Measurements from ENCODE around the gene KLHL29. TPM values are rescaled to one million over a fixed set of nuclear protein-coding genes. Genes with fewer than 3 reads are reported as not detected.

The KLHL29 gene
- total RNA-seq, 1 experiment from 2014 or later, result 2.4 TPM

GRCh38 chr2:23452853-23453420 is 68.0 kb downstream of the KLHL29 start:
- Histone ChIP-seq H2BK20ac (ENCODE audit: low read depth, low read length, poor library complexity, severe bottlenecking) (no peak overlapping the region), H3K27ac (ENCODE audit: insufficient read length, low read depth, low read length) (no peak overlapping the region)
- no peak for DNase-seq

More at GRCh38 chr2:23452853-23453420, 68.0 kb downstream of the KLHL29 start:
- H4K91ac ChIP-seq (ENCODE audit: insufficient read length, low read depth, low read length), result no peak overlapping the region
- no peak overlapping the region for H2AFZ ChIP-seq (ENCODE audit: low read length)
- no peak for TF ChIP-seq CTCF (conservative IDR thresholded peaks at IDR 0.05)
- no peaks in the 10 kb centered on the region for H3K79me2 ChIP-seq (ENCODE audit: insufficient read depth, low read length)
- no peaks in the 10 kb centered on the region for H4K20me1 ChIP-seq (ENCODE audit: control insufficient read depth, insufficient read depth, insufficient read length)
- H2BK120ac ChIP-seq (ENCODE audit: low read depth, low read length, poor library complexity, severe bottlenecking), result no peak overlapping the region
- H3K23ac ChIP-seq (ENCODE audit: insufficient read length, low read depth, low read length), result no peak overlapping the region
- Mint-ChIP-seq H3K27ac (peak overlapping the region in 1 of 3 experiments; percentile 73; a peak in 1 of 7 replicates), H3K9me3 (no peaks in the 10 kb centered on the region), H3K4me1 (peaks cover 2 to 11% of the 10 kb centered on the region in 2 experiments; a peak in 2 of 4 replicates), H3K4me3 (no peak overlapping the region), H3K36me3 (ENCODE audit: insufficient read depth in 1 of 3, low read depth in 3 of 3) (no peaks in the 10 kb centered on the region), H3K27me3 (ENCODE audit: low read depth) (no peaks in the 10 kb centered on the region)
- no peak overlapping the region for H2BK15ac ChIP-seq (ENCODE audit: low read depth, low read length)
- no peaks in the 10 kb centered on the region for H3K23me2 ChIP-seq (ENCODE audit: insufficient read length, low read depth, low read length, poor library complexity, severe bottlenecking)
- H2BK12ac ChIP-seq (ENCODE audit: insufficient read length, low read depth, low read length), result no peak overlapping the region
- H3K18ac ChIP-seq (ENCODE audit: insufficient read length, low read depth, low read length), result no peak overlapping the region
- no peak overlapping the region for H3K56ac ChIP-seq (ENCODE audit: insufficient read length, low read depth, low read length)
- no peak overlapping the region for H3T11ph ChIP-seq (ENCODE audit: low read length)
- H3K9ac ChIP-seq (ENCODE audit: extremely low read depth, insufficient read length, low read length), result no peak overlapping the region
- no peaks in the 10 kb centered on the region for H3K79me1 ChIP-seq (ENCODE audit: insufficient read depth, low read depth, low read length, poor library complexity, severe bottlenecking)
- no peak overlapping the region for H2BK5ac ChIP-seq (ENCODE audit: insufficient read length, low read length)
- no peak overlapping the region for H2AK5ac ChIP-seq (ENCODE audit: insufficient read length, low read length)
- no peak overlapping the region for H3K4ac ChIP-seq (ENCODE audit: low read depth, low read length)
- no peaks in the 10 kb centered on the region for H3K9me3 ChIP-seq (ENCODE audit: control insufficient read depth, low read depth, low read length)
- no peaks in the 10 kb centered on the region for H3K27me3 ChIP-seq (ENCODE audit: insufficient read depth, low read length)
- WGBS (ENCODE audit: extremely low coverage, insufficient read length, low lambda C conversion rate), result no CpG with 5 or more reads among the region's 9 CpGs
- no peaks in the 10 kb centered on the region; the same call in 1 of the 2 replicates for H3K4me1 ChIP-seq (ENCODE audit: insufficient read depth, low read length)
- no peak overlapping the region for H4K5ac ChIP-seq (ENCODE audit: insufficient read length, low read depth, low read length)
- no peak overlapping the region for H3K4me2 ChIP-seq (ENCODE audit: insufficient read depth, insufficient read length, low read length)
- H3K14ac ChIP-seq (ENCODE audit: insufficient read depth, low read length), result 0 out of 2 replicates have a peak overlapping the region, but pooled peaks have one; percentile 16
- no peak overlapping the region for H4K8ac ChIP-seq (replicated peaks; ENCODE audit: insufficient read length, low read depth, low read length)
